Upper lobe of left lung (tissue), 4 donors: ENCODE data around the gene HIRA.

ENCODE experiments used
- EP300 ChIP-seq, 4 donors: sonication (generic); formaldehyde crosslinking; IDR thresholded peaks; one replicate each; pipeline ENCODE4 v1.5.1; 2017; ENCODE audit warnings: antibody characterized with exemption in 4 of 4, control low read depth in 2 of 4
- POLR2A ChIP-seq, 4 donors: fragments of 450-650 bp; IDR thresholded peaks; one replicate each; pipeline ENCODE4 v1.5.1; 2016 to 2017; ENCODE audit warnings: antibody characterized with exemption in 4 of 4, mild to moderate bottlenecking in 2 of 4
- POLR2AphosphoS5 ChIP-seq, 2 donors: sonication (generic); formaldehyde crosslinking; IDR thresholded peaks; one replicate each; pipeline ENCODE4 v1.5.1; 2017; ENCODE audit warnings: antibody characterized with exemption in 2 of 2
- TF ChIP-seq, protein P1 (sequence below), 6 experiments: fragments of 450-650 bp in 4 of 6; fragments of 200-600 bp in 2 of 6; sonication (generic) in 2 of 6; IDR thresholded peaks; one replicate each; pipeline ENCODE4 v1.5.1; 2016 to 2019; ENCODE audit warnings: antibody characterized with exemption in 6 of 6

DNA sequence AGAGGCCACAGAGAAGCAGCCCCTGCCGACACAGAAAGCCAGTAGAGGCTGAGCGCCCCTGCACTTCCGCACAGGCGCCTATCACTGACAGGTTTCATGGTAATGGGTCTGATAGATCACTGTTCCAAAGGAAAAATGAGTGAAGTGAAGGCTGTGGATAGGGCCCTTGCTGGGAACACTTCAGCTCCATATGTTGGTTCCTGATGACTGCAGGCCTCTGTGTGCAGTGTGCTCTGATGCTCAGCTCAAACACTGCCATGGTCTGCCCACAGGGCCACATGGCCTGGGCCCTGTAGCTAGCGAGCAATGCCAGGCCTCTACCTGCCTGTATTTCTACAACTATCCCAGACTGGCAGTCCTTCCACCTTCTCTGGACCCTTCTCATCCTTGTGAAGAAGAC lies 77.3 kb downstream of the HIRA start:
- TF ChIP-seq, protein P1, sequence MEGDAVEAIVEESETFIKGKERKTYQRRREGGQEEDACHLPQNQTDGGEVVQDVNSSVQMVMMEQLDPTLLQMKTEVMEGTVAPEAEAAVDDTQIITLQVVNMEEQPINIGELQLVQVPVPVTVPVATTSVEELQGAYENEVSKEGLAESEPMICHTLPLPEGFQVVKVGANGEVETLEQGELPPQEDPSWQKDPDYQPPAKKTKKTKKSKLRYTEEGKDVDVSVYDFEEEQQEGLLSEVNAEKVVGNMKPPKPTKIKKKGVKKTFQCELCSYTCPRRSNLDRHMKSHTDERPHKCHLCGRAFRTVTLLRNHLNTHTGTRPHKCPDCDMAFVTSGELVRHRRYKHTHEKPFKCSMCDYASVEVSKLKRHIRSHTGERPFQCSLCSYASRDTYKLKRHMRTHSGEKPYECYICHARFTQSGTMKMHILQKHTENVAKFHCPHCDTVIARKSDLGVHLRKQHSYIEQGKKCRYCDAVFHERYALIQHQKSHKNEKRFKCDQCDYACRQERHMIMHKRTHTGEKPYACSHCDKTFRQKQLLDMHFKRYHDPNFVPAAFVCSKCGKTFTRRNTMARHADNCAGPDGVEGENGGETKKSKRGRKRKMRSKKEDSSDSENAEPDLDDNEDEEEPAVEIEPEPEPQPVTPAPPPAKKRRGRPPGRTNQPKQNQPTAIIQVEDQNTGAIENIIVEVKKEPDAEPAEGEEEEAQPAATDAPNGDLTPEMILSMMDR (IDR thresholded peaks at IDR 0.05) = no peak
- TF ChIP-seq POLR2A (IDR thresholded peaks at IDR 0.05) (no peak), POLR2AphosphoS5 (IDR thresholded peaks at IDR 0.05) (no peak), EP300 (IDR thresholded peaks at IDR 0.05) (no peak)
